Rectal smooth muscle tissue (tissue), 1 donor: ENCODE data around the gene TATDN3.
"Not testable (repeated sequence)": the region's sequence is repeated elsewhere in the genome, so short reads cannot be mapped to it uniquely, and the experiment has no call there.

Source experiments
- H3K27ac ChIP-seq: one replicate; pipeline ENCODE4 v1.7.0; 2013; ENCODE audit warnings: low read depth, low read length, inconsistent platforms
- H3K27me3 ChIP-seq: one replicate; pipeline ENCODE4 v1.7.0; 2013; ENCODE audit warnings: low read length; ENCODE audit not compliant: control insufficient read depth, insufficient read depth
- H3K36me3 ChIP-seq: one replicate; pipeline ENCODE4 v1.7.0; 2013; ENCODE audit warnings: low read length; ENCODE audit not compliant: control insufficient read depth, insufficient read depth
- H3K4me1 ChIP-seq: one replicate; pipeline ENCODE4 v1.7.0; 2013; ENCODE audit warnings: low read length; ENCODE audit not compliant: control insufficient read depth, insufficient read depth
- H3K4me3 ChIP-seq: one replicate; pipeline ENCODE4 v1.7.0; 2013; ENCODE audit warnings: low read length
- H3K9ac ChIP-seq: one replicate; pipeline ENCODE4 v1.7.0; 2013; ENCODE audit warnings: low read length

TATDN3 gene

GRCh38 chr1:212820969-212821368 is 29.3 kb downstream of the TATDN3 start:
- no peaks in the 10 kb centered on the region for H3K36me3 ChIP-seq
- no peak overlapping the region for H3K4me3 ChIP-seq
- no peaks in the 10 kb centered on the region for H3K27me3 ChIP-seq
- H3K4me1 ChIP-seq, result no peaks in the 10 kb centered on the region
- no peak overlapping the region for H3K9ac ChIP-seq
- no peak overlapping the region for H3K27ac ChIP-seq

DNA sequence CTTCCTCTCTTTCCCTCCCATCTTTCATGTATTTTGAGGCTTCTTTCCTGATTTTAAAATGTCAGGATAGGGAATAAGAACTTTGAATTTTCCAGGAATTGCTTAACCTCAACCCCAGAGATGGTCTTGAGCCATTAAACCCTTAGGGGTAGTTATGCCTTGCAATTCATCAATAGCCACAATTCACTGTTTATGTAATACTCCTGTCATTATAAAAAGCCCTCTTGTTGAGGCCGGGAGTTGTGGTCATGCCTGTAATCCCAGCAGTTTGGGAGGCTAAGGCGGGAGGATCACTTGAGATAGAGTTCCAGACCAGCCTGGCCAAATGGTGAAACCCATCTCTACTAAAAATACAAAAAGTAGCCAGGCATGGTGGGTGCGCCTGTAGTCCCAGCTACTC is 31.3 kb downstream of the TATDN3 start:
- no peak overlapping the region for H3K4me3 ChIP-seq
- H3K36me3 ChIP-seq, result no peaks in the 10 kb centered on the region
- no peak overlapping the region for H3K27ac ChIP-seq
- no peaks in the 10 kb centered on the region for H3K27me3 ChIP-seq
- no peaks in the 10 kb centered on the region for H3K4me1 ChIP-seq
- no peak overlapping the region for H3K9ac ChIP-seq

DNA sequence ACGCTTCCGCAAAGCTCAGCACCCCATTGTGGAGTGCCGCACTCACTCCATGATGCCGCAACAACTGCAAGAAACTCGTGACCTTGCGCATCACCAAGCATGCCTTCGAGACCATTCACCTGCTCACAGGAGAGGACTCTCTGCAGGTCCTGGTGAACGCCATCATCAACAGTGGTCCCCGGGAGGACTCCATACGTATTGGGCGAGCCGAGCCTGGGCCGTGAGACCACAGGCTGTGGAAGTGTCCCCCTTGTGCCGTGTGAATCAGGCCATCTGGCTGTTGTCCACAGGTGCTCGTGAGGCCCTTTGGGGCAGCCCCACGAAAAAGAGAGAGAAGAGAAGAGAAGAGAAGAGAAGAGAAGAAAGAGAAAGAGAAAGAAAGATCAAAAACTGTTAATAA is 32.5 kb downstream of the TATDN3 start:
- Histone ChIP-seq H3K9ac (no peak overlapping the region), H3K27me3 (no peaks in the 10 kb centered on the region), H3K4me3 (no peak overlapping the region), H3K36me3 (no peaks in the 10 kb centered on the region), H3K4me1 (no peaks in the 10 kb centered on the region), H3K27ac (no peak overlapping the region)

- H3K36me3 ChIP-seq, result no peaks in the 10 kb centered on the region
These were observed 34.2 kb downstream of the TATDN3 start for GRCh38 chr1:212825798-212826452.

GRCh38 chr1:212827171-212827776 is 35.6 kb downstream of the TATDN3 start:
- Histone ChIP-seq H3K27me3 (no peaks in the 10 kb centered on the region), H3K9ac (no peak overlapping the region), H3K27ac (no peak overlapping the region), H3K36me3 (no peaks in the 10 kb centered on the region), H3K4me1 (no peaks in the 10 kb centered on the region), H3K4me3 (no peak overlapping the region)

More at GRCh38 chr1:212825798-212826452, 34.2 kb downstream of the TATDN3 start:
- Histone ChIP-seq H3K27ac (no peak overlapping the region), H3K9ac (no peak overlapping the region), H3K4me3 (no peak overlapping the region), H3K4me1 (no peaks in the 10 kb centered on the region), H3K27me3 (no peaks in the 10 kb centered on the region)

DNA sequence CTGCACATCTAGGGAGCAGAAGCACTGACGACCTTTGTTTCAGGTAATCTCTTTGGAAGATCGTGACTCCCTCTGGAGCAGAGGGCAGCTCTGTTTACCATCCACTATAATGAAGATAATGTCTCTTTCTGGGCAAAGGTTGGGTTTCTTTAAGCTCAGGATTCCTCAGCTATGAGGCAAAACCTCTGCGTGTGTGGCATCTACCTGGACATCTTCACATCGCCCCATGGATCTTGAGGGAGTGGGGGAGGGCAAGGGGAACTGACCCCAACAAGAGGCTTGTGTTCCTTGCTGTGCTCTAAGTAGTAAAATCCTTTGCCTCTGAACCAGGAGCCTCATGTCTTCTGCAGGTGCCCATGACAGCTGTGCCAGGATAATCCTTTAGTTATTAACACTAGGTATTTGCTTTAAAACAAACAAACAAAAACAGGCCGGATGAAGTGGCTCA is 36.2 kb downstream of the TATDN3 start:
- H3K27ac ChIP-seq, result no peak overlapping the region
- no peaks in the 10 kb centered on the region for H3K4me1 ChIP-seq
- H3K27me3 ChIP-seq, result no peaks in the 10 kb centered on the region
- H3K9ac ChIP-seq, result no peak overlapping the region
- no peaks in the 10 kb centered on the region for H3K36me3 ChIP-seq
- no peak overlapping the region for H3K4me3 ChIP-seq

DNA sequence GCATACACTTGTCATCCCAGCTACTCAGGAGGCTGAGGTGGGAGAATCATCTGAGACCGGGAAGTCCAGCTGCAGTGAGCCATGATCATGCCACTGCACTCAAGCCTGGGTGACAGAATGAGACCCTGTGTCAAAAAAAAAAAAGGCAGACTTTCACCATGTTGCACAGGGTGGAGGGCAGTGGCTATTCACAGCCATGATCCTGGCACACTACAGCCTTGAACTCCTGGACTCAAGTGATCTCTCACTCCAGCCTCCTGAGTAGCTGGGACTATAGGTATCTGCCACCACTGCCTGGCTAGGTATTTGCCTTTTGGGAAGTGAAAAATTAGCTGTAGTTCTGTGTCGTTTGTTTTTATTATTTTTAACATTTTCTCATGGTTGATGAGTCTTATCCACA is 36.7 kb downstream of the TATDN3 start:
- Histone ChIP-seq H3K4me1 (no peaks in the 10 kb centered on the region), H3K36me3 (no peaks in the 10 kb centered on the region), H3K4me3 (no peak overlapping the region), H3K27ac (no peak overlapping the region), H3K9ac (no peak overlapping the region), H3K27me3 (no peaks in the 10 kb centered on the region)

- H3K36me3 ChIP-seq, H3K9ac ChIP-seq, H3K4me1 ChIP-seq, H3K27me3 ChIP-seq, H3K27ac ChIP-seq, H3K4me3 ChIP-seq: not testable (repeated sequence)
These were observed 41.8 kb downstream of the TATDN3 start for GRCh38 chr1:212833211-212834207.

- Histone ChIP-seq H3K4me3 (no peak overlapping the region), H3K27me3 (no peaks in the 10 kb centered on the region), H3K27ac (no peak overlapping the region), H3K4me1 (no peaks in the 10 kb centered on the region), H3K9ac (no peak overlapping the region), H3K36me3 (no peaks in the 10 kb centered on the region)
These were observed 46.5 kb downstream of the TATDN3 start for GRCh38 chr1:212838145-212838544.

DNA sequence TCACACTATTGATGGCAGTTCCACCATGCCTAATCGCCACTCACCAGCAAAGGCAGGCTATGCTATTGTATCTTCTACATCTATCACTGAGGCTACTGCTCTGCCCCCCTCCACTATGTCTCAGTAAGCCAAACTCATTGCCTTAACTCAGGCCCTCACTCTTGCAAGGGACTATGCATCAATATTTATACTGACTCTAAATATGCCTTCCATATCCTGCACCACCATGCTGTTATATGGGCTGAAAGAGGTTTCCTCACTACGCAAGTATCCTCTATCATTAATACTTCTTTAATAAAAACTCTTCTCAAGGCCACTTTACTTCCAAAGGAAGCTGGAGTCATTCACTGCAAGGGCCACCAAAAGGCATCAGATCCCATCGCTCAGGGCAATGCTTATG is 52.8 kb downstream of the TATDN3 start:
- H3K4me1 ChIP-seq, H3K27ac ChIP-seq, H3K9ac ChIP-seq, H3K4me3 ChIP-seq, H3K27me3 ChIP-seq, H3K36me3 ChIP-seq: not testable (repeated sequence)

DNA sequence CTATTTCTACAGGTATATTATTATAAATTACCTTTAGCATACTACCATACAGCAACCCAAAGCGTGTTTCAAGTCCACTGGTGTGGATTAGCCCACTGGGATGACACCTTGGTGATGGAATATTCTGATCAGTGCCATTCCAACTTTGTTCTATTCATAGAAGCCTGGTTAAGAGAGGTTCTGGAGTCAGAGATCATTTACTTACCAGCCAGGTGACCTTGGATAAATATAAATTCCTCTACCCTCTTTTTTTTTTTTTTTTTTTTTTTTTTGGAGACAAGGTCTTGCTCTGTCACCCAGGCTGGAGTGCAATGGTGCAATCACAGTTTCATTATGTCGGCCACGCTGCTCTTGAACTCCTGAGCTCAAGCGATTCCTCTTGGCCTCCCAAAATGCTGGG is 55.9 kb downstream of the TATDN3 start, which contains the start of gene SPATA45:
Gene SPATA45 (minus strand): TSS at position 101 of the 400 bp plus-strand sequence. CDS start 11,500 bp downstream, outside the sequence.
- H3K36me3 ChIP-seq, result no peaks in the 10 kb centered on the region
- H3K4me3 ChIP-seq, result no peak within 1 kb of the TSS
- H3K27ac ChIP-seq, result no peak within 1 kb of the TSS
- H3K9ac ChIP-seq, result no peak within 1 kb of the TSS
- no peaks in the 10 kb centered on the region for H3K27me3 ChIP-seq
- H3K4me1 ChIP-seq, result no peaks in the 10 kb centered on the region

DNA sequence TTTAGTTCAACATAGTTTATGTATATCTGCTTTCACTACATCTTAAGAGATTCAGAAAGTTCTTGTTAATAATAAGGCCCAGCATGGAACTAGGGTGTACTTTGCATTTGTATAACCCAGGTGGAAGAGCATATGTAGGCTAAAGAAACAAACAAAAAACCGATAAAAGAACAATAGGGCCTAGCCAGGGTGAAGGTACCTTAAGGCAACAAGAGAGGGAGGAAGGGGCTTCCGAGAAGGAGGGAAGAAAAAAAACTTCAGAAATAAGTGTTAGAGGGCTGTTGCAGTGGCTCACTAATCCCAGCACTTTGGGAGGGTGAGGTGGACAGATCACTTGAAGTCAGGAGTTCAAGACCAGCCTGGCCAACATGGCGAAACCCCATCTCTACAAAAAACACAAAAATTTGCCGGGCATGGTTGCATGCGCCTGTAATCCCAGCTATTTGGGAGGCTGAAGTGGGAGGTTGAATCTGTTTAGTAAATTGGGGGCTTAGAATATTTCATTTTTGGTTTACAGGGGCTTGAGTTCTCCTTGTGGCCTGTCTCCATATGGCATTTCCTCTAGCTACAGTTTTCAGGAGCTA is 60.5 kb downstream of the TATDN3 start:
- no peak overlapping the region for H3K9ac ChIP-seq
- H3K27ac ChIP-seq, result no peak overlapping the region
- H3K27me3 ChIP-seq, result no peaks in the 10 kb centered on the region
- H3K36me3 ChIP-seq, result no peaks in the 10 kb centered on the region
- H3K4me3 ChIP-seq, result no peak overlapping the region
- H3K4me1 ChIP-seq, result no peaks in the 10 kb centered on the region
